Activated naive CD8-positive, alpha-beta T cell treated with anti-CD3 and anti-CD28 coated beads, Interleukin-2, amount 10 ng/mL, durations not matched to agents 7 days and 5 days (primary cell): ENCODE data around the gene SPECC1L. TPM values are rescaled to one million over a fixed set of nuclear protein-coding genes. Genes with fewer than 3 reads are reported as not detected.

Experiments
- ATAC-seq: fragments of 150-1000 bp; cut with Tn5 transposase; one replicate; pipeline ENCODE4 v1.10.0; 2021; ENCODE audit warnings: low read depth, moderate library complexity
- POLR2A ChIA-PET: fragments of 350-600 bp; sonication (Branson Sonifier 250); formaldehyde crosslinking; loops from one replicate; lab custom pipeline; 2021; ENCODE audit warnings: antibody characterized with exemption; lab: Charles Lee
- DNase-seq: peaks from one replicate; pipeline ENCODE4 v3.0.0; 2021
- H3K27ac Mint-ChIP-seq: one replicate; pipeline ENCODE4 v1.8.0; 2022; ENCODE audit warnings: mild to moderate bottlenecking, mixed read lengths
- H3K27me3 Mint-ChIP-seq: one replicate; pipeline ENCODE4 v1.8.0; 2022; ENCODE audit warnings: mild to moderate bottlenecking, moderate library complexity, mixed read lengths
- H3K36me3 Mint-ChIP-seq: one replicate; pipeline ENCODE4 v1.8.0; 2021; ENCODE audit warnings: mild to moderate bottlenecking, mixed read lengths
- H3K4me1 Mint-ChIP-seq: one replicate; pipeline ENCODE4 v1.8.0; 2021; ENCODE audit warnings: mixed read lengths
- H3K4me3 Mint-ChIP-seq: one replicate; pipeline ENCODE4 v1.8.0; 2022; ENCODE audit warnings: mild to moderate bottlenecking, moderate library complexity, mixed read lengths
- H3K9me3 Mint-ChIP-seq: one replicate; pipeline ENCODE4 v1.8.0; 2021; ENCODE audit warnings: mixed read lengths
- total RNA-seq, 2 experiments: library from RNA; stranded (reverse); gene quantifications; one replicate each; pipeline ENCODE4 v1.2.3, GENCODE V29; 2021

The SPECC1L gene
- total RNA-seq, 2 experiments from 2014 or later: 55.4 to 59.4 TPM

GRCh38 chr22:24394254-24394653 is 123.6 kb downstream of the SPECC1L start:
- Mint-ChIP-seq H3K9me3 (no peaks in the 10 kb centered on the region), H3K27ac (no peak overlapping the region), H3K27me3 (no peaks in the 10 kb centered on the region), H3K36me3 (peaks cover 40% of the 10 kb centered on the region), H3K4me1 (peaks cover 44% of the 10 kb centered on the region), H3K4me3 (no peak overlapping the region)
- POLR2A ChIA-PET: interaction anchor here (0.9 kb wide), 1 partner anchor 13 kb away, joined by 3 read pairs; no protein-coding TSS in a partner anchor
- ATAC-seq (no peak), DNase-seq (no peak)

GRCh38 chr22:24398409-24398808 is 127.8 kb downstream of the SPECC1L start:
- Mint-ChIP-seq H3K9me3 (no peaks in the 10 kb centered on the region), H3K4me3 (no peak overlapping the region), H3K4me1 (peaks cover 43% of the 10 kb centered on the region), H3K27me3 (no peaks in the 10 kb centered on the region), H3K36me3 (peaks cover 33% of the 10 kb centered on the region), H3K27ac (peak overlapping the region; percentile 66)
- DNase-seq (no peak), ATAC-seq (no peak)
- POLR2A ChIA-PET: no interaction called here

- Mint-ChIP-seq H3K27me3 (peaks cover 1% of the 10 kb centered on the region), H3K27ac (peak overlapping the region; percentile 79), H3K36me3 (peaks cover 43% of the 10 kb centered on the region), H3K4me3 (no peak overlapping the region), H3K9me3 (no peaks in the 10 kb centered on the region), H3K4me1 (peaks cover 46% of the 10 kb centered on the region)
- POLR2A ChIA-PET: no interaction called here
- ATAC-seq (no peak), DNase-seq (no peak)
Measured at GRCh38 chr22:24400034-24400725, 129.5 kb downstream of the SPECC1L start.

- H3K36me3 Mint-ChIP-seq: peaks cover 41% of the 10 kb centered on the region
- peak overlapping the region; percentile 52 for H3K4me3 Mint-ChIP-seq
- peak overlapping the region; percentile 79 for H3K27ac Mint-ChIP-seq
- H3K9me3 Mint-ChIP-seq: no peaks in the 10 kb centered on the region
- ATAC-seq (peak; percentile 27), DNase-seq (no peak)
- POLR2A ChIA-PET: interaction anchor here (0.8 to 1.1 kb wide), 4 partner anchors 9 to 154 kb away, joined by 3 to 4 read pairs (median 3); partner anchors contain the start of genes GUCD1 and SPECC1L
- peaks cover 46% of the 10 kb centered on the region for H3K4me1 Mint-ChIP-seq
- peaks cover 1% of the 10 kb centered on the region for H3K27me3 Mint-ChIP-seq
Measured at GRCh38 chr22:24400726-24401596, 130.3 kb downstream of the SPECC1L start.

GRCh38 chr22:24401931-24402367 is 131.3 kb downstream of the SPECC1L start:
- Mint-ChIP-seq H3K36me3 (peaks cover 36% of the 10 kb centered on the region), H3K4me3 (no peak overlapping the region), H3K4me1 (peaks cover 52% of the 10 kb centered on the region), H3K9me3 (no peaks in the 10 kb centered on the region), H3K27ac (peak overlapping the region; percentile 79), H3K27me3 (peaks cover 1% of the 10 kb centered on the region)
- no peak for DNase-seq
- peak; percentile 8 for ATAC-seq
- POLR2A ChIA-PET: interaction anchor here (0.7 to 1.1 kb wide), 2 partner anchors 26 to 131 kb away, joined by 3 read pairs; partner anchors contain the start of gene SPECC1L

GRCh38 chr22:24402460-24403192 is 132.0 kb downstream of the SPECC1L start:
- peaks cover 58% of the 10 kb centered on the region for H3K4me1 Mint-ChIP-seq
- H3K4me3 Mint-ChIP-seq: no peak overlapping the region
- H3K9me3 Mint-ChIP-seq: no peaks in the 10 kb centered on the region
- no peak for DNase-seq
- peaks cover 1% of the 10 kb centered on the region for H3K27me3 Mint-ChIP-seq
- H3K36me3 Mint-ChIP-seq: peaks cover 35% of the 10 kb centered on the region
- ATAC-seq: peak; percentile 40
- POLR2A ChIA-PET: interaction anchor here (0.7 kb wide), 1 partner anchor 25 kb away, joined by 3 read pairs; no protein-coding TSS in a partner anchor
- H3K27ac Mint-ChIP-seq: peak overlapping the region; percentile 79

GRCh38 chr22:24403346-24403745 is 132.7 kb downstream of the SPECC1L start:
- POLR2A ChIA-PET: no interaction called here
- ATAC-seq: no peak
- peaks cover 58% of the 10 kb centered on the region for H3K4me1 Mint-ChIP-seq

GRCh38 chr22:24404561-24405275 is 134.1 kb downstream of the SPECC1L start:
- H3K27ac Mint-ChIP-seq: peak overlapping the region; percentile 25

More at GRCh38 chr22:24403346-24403745, 132.7 kb downstream of the SPECC1L start:
- H3K36me3 Mint-ChIP-seq: peaks cover 31% of the 10 kb centered on the region
- no peak overlapping the region for H3K4me3 Mint-ChIP-seq
- no peaks in the 10 kb centered on the region for H3K9me3 Mint-ChIP-seq
- H3K27ac Mint-ChIP-seq: no peak overlapping the region
- DNase-seq: no peak
- peaks cover 1% of the 10 kb centered on the region for H3K27me3 Mint-ChIP-seq

GRCh38 chr22:24405631-24406321 is 135.1 kb downstream of the SPECC1L start:
- Mint-ChIP-seq H3K4me1 (peaks cover 63% of the 10 kb centered on the region), H3K4me3 (no peak overlapping the region), H3K27me3 (peaks cover 1% of the 10 kb centered on the region), H3K9me3 (no peaks in the 10 kb centered on the region), H3K36me3 (peaks cover 27% of the 10 kb centered on the region), H3K27ac (no peak overlapping the region)
- POLR2A ChIA-PET: no interaction called here
- no peak for DNase-seq
- no peak for ATAC-seq

More at GRCh38 chr22:24404561-24405275, 134.1 kb downstream of the SPECC1L start:
- Mint-ChIP-seq H3K27me3 (peaks cover 1% of the 10 kb centered on the region), H3K4me3 (no peak overlapping the region), H3K9me3 (no peaks in the 10 kb centered on the region), H3K36me3 (peaks cover 26% of the 10 kb centered on the region), H3K4me1 (peaks cover 61% of the 10 kb centered on the region)
- POLR2A ChIA-PET: no interaction called here
- DNase-seq (no peak), ATAC-seq (no peak)

GRCh38 chr22:24406322-24407277 is 136.0 kb downstream of the SPECC1L start:
- Mint-ChIP-seq H3K27me3 (peaks cover 1% of the 10 kb centered on the region), H3K9me3 (no peaks in the 10 kb centered on the region), H3K27ac (peak overlapping the region; percentile 87), H3K36me3 (peaks cover 20% of the 10 kb centered on the region), H3K4me3 (peak overlapping the region; percentile 58), H3K4me1 (peaks cover 55% of the 10 kb centered on the region)
- DNase-seq (no peak), ATAC-seq (no peak)
- POLR2A ChIA-PET: interaction anchor here (0.9 kb wide), 1 partner anchor 13 kb away, joined by 3 read pairs; no protein-coding TSS in a partner anchor

- H3K4me1 Mint-ChIP-seq: peaks cover 49% of the 10 kb centered on the region
- H3K9me3 Mint-ChIP-seq: no peaks in the 10 kb centered on the region
- H3K36me3 Mint-ChIP-seq: peaks cover 17% of the 10 kb centered on the region
- POLR2A ChIA-PET: interaction anchor here (0.9 kb wide), 1 partner anchor 14 kb away, joined by 3 read pairs; no protein-coding TSS in a partner anchor
- peak; percentile 41 for ATAC-seq
- peaks cover 1% of the 10 kb centered on the region for H3K27me3 Mint-ChIP-seq
- peak; percentile 44 for DNase-seq
- peak overlapping the region; percentile 58 for H3K4me3 Mint-ChIP-seq
- peak overlapping the region; percentile 87 for H3K27ac Mint-ChIP-seq
Measured at GRCh38 chr22:24407278-24407665, 136.6 kb downstream of the SPECC1L start.
